ENCODE results near the gene NGF. TPM values are rescaled to one million over a fixed set of nuclear protein-coding genes. Genes with fewer than 3 reads are reported as not detected.

Gene NGF
- total and polyA plus RNA-seq, 2 of the 4 experiments (the other 2 are of a cell fraction): 12.5 to 21.7 TPM

DNA sequence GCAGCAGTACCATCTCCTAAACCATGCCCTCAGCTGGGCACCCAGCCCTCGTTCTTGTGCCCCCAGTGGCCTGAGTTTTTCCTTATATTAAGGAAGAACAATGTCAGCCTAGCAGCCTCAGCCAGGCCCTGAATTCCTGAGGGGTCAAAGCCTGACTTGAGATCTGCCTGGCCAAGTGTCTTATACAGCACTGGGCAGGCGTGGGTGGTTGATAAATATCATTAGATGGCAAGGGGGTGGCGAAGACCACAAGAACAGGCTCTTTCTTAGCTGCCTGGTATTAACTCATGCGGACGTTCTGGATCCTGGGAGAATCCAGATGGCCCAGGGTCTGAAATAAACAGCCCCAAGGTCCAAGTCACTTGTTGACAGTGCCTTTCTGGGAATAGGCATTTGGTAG lies 18.3 kb downstream of the NGF start:
- Histone ChIP-seq H2AK5ac (ENCODE audit: low read depth, low read length) (no peak overlapping the region), H2BK5ac (ENCODE audit: low read depth, low read length, poor library complexity, severe bottlenecking) (no peak overlapping the region), H3K18ac (ENCODE audit: low read depth, low read length) (no peak overlapping the region), H3K9ac (ENCODE audit: low read depth, low read length) (no peak overlapping the region), H3K4ac (ENCODE audit: low read depth, low read length) (no peak overlapping the region), H3K27me3 (ENCODE audit: control insufficient read depth, insufficient read depth, low read length) (no peaks in the 10 kb centered on the region; the same call in 1 of the 2 replicates), H3K4me1 (ENCODE audit: control insufficient read depth, insufficient read depth, low read length) (peaks cover 22% of the 10 kb centered on the region), H3K14ac (replicated peaks; ENCODE audit: low read depth, low read length) (no peak overlapping the region), H4K8ac (ENCODE audit: low read depth in 2 of 2, low read length in 2 of 2) (no peak overlapping the region), H4K91ac (ENCODE audit: insufficient read depth, low read depth, low read length) (no peak overlapping the region), H2BK15ac (ENCODE audit: low read depth, low read length) (no peak overlapping the region), H3K27ac (ENCODE audit: insufficient read depth, low read length) (no peak overlapping the region), H3K9me3 (ENCODE audit: control insufficient read depth, insufficient read depth, low read length) (no peaks in the 10 kb centered on the region), H3K4me3 (ENCODE audit: insufficient read depth, low read depth, low read length) (no peak overlapping the region), H2AK9ac (replicated peaks; ENCODE audit: low read depth, low read length, poor library complexity) (no peak overlapping the region), H3K4me2 (ENCODE audit: low read depth, low read length) (no peak overlapping the region), H3K56ac (ENCODE audit: extremely low read depth, insufficient read depth, low read length) (no peak overlapping the region), H3K9me1 (ENCODE audit: insufficient read depth, low read length) (peaks cover 11% of the 10 kb centered on the region), H4K20me1 (ENCODE audit: insufficient read depth, low read length) (no peaks in the 10 kb centered on the region), H4K5ac (ENCODE audit: low read depth, low read length) (no peak overlapping the region), H3K23ac (ENCODE audit: low read depth, low read length) (no peak overlapping the region), H2BK20ac (ENCODE audit: low read depth, low read length) (no peak overlapping the region), H3K79me1 (ENCODE audit: low read depth in 1 of 2, low read length in 2 of 2) (peaks cover 4 to 30% of the 10 kb centered on the region in 2 experiments), H3K36me3 (ENCODE audit: control insufficient read depth, insufficient read depth, low read length) (no peaks in the 10 kb centered on the region), H2AFZ (replicated peaks; ENCODE audit: low read length, poor library complexity) (no peak overlapping the region), H2BK120ac (ENCODE audit: low read depth, low read length) (no peak overlapping the region)
- POLR2A ChIA-PET (ENCODE audit: unreplicated experiment): no interaction called here
- no peak for ATAC-seq (ENCODE audit: low read depth)
- dilution Hi-C loops (cut with HindIII; ENCODE audit: low sequenced_read_pairs, unreplicated experiment): no loop called here
- in situ Hi-C loops (cut with MboI; ENCODE audit: low sequenced_read_pairs): loop anchor here (25.0 kb wide), 1 partner anchor 582 kb away; no protein-coding TSS in a partner anchor
- no TSS peak for BruUV-seq (replicated peaks)
- no peak for DNase-seq
- WGBS, 2 experiments (ENCODE audit: extremely low coverage in 2 of 2, insufficient read length in 1 of 2): 67% methylated on average over 2 of the region's 5 CpGs; no CpG with 5 or more reads in 1 of the 2 experiments
- CTCF ChIA-PET: no interaction called here
- intact Hi-C loops (cut with micrococcal nuclease): no loop called here
- no peak for TF ChIP-seq RFX5 (IDR thresholded peaks at IDR 0.05; ENCODE audit: low read depth, low read length)
- no peak for TF ChIP-seq FOS (IDR thresholded peaks at IDR 0.05; ENCODE audit: low read depth, low read length)

Data from IMR-90 (cell line).